Spleen (tissue), 7 donors: ENCODE measurements around the gene DCP2.

ENCODE experiments used
- CTCF ChIP-seq, 11 experiments: fragments of 200-600 bp in 7 of 11; fragments of 450-650 bp in 4 of 11; sonication (generic) in 4 of 11; IDR thresholded peaks in 8 of 11; conservative IDR thresholded peaks in 3 of 11; 1 replicate in 7 of 11; 2 replicates in 4 of 11; pipeline versions ENCODE4 v1.4.0 to v1.8.0; 2016 to 2021; ENCODE audit warnings: antibody characterized with exemption in 11 of 11, inconsistent platforms in 4 of 11, mild to moderate bottlenecking in 1 of 11
- POLR2A ChIP-seq, 3 donors: fragments of 450-650 bp; IDR thresholded peaks; one replicate each; pipeline ENCODE4 v1.5.1; 2017; ENCODE audit warnings: antibody characterized with exemption in 3 of 3, mild to moderate bottlenecking in 1 of 3
- POLR2AphosphoS5 ChIP-seq, 3 donors: sonication (generic); formaldehyde crosslinking; IDR thresholded peaks; one replicate each; pipeline ENCODE4 v1.5.1; 2017; ENCODE audit warnings: antibody characterized with exemption in 3 of 3
- donor health status: DM: no; HTN: no; CAD: no; lungs with moderate emphysema.
- donor health status: DM: no; HTN: no; CAD: no.
- donor health status: DM: no; HTN: no; CAD: no.

GRCh38 chr5:112935675-112936074 lies 40.9 kb upstream of the DCP2 start:
- TF ChIP-seq CTCF (IDR thresholded peaks at IDR 0.05 in 8 of 11, conservative IDR thresholded peaks at IDR 0.05 in 3 of 11) (no peak), POLR2AphosphoS5 (IDR thresholded peaks at IDR 0.05) (no peak), POLR2A (IDR thresholded peaks at IDR 0.05) (no peak)
